C4-2B (cell line): ENCODE data around the gene COL2A1.

Experiments
- H3K27ac ChIP-seq: fragments of 450-650 bp; 2 replicates; pipeline ENCODE4 v1.5.1; 2017
- ZFX ChIP-seq: fragments of 450-650 bp; IDR thresholded peaks from 2 replicates; pipeline ENCODE4 v1.6.1; 2017
- TF ChIP-seq, protein P1 (sequence below): fragments of 450-650 bp; conservative IDR thresholded peaks from 2 replicates; pipeline ENCODE4 v1.5.1; 2017; ENCODE audit warnings: mild to moderate bottlenecking

Gene COL2A1

DNA sequence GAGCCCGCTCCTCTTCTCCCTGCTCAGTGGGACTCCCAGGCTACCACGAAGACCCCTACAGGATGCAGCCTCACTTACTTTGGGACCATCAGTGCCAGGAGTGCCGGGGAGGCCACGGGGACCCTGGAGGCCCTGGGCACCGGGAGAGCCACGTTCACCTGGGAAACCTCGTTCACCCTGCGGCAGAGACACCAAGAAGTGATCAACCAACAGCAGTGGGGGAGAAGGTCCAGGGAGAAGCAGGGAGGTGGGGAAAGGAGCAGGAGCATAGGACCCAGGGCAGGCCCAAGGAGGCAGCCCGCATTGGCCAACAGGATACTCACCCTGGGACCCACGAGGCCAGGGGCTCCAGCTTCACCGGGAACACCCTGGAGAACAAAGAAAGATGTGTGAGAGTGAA, 21.5 kb downstream of the COL2A1 start:
- TF ChIP-seq, protein P1, sequence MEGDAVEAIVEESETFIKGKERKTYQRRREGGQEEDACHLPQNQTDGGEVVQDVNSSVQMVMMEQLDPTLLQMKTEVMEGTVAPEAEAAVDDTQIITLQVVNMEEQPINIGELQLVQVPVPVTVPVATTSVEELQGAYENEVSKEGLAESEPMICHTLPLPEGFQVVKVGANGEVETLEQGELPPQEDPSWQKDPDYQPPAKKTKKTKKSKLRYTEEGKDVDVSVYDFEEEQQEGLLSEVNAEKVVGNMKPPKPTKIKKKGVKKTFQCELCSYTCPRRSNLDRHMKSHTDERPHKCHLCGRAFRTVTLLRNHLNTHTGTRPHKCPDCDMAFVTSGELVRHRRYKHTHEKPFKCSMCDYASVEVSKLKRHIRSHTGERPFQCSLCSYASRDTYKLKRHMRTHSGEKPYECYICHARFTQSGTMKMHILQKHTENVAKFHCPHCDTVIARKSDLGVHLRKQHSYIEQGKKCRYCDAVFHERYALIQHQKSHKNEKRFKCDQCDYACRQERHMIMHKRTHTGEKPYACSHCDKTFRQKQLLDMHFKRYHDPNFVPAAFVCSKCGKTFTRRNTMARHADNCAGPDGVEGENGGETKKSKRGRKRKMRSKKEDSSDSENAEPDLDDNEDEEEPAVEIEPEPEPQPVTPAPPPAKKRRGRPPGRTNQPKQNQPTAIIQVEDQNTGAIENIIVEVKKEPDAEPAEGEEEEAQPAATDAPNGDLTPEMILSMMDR, result no peak
- TF ChIP-seq ZFX, result no peak
- H3K27ac ChIP-seq, result no peak overlapping the region

DNA sequence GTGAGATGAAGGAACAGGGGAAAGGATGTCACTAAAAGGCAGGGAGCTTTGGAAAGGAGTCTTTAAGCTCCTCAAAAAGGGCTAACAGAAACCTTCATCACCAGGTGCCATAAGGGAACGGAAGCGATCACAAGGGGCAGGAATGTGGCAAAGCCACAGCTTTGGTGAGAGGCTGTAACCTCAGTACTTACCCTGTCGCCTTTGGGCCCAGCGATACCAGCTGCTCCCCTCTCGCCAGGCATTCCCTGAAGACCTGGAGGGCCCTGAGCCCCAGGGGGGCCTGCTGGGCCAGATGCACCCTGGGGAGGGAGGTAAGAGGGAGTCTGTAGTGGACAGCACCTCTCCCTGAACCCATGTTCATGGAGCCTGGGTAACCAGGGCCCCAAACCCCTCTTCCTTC, 22.0 kb downstream of the COL2A1 start:
- TF ChIP-seq ZFX, result no peak
- TF ChIP-seq, protein P1, result no peak
- H3K27ac ChIP-seq, result no peak overlapping the region

DNA sequence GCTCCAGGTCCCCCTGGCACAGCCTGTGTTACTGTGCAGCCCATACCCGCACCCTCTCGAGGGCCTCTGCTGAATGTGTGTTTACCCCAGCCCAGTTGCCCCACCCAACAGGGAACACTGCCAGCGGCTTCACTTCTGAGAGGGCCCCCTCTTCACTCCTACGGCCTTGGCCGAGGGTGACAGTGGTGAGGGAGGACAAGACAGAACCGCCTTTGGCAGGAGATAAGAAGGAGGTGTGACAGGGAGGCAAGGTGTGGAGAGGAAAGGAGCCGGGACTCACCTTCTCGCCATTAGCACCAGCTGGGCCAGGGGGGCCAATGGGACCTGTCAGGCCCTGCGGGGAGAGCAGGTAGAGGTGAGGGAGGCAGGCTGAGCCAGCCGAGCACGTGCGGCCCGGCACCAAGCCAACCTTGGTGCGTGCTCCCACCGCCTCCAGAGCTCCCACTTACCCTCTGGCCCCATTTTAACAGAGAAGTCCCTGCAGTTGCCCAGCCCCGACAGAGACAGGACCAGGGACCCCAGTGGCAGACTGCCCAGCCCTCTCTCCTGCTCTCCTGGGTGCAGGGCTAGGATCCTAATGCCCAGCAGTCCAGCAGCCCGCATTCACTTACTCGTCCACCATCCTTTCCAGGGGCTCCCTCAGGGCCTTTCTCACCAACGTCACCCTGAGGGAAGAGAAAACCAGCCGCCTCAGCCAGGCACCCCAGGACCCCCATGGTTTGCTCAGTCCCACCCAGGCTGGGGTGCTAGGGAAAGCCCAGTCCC, 22.6 kb downstream of the COL2A1 start:
- H3K27ac ChIP-seq, result no peak overlapping the region

DNA sequence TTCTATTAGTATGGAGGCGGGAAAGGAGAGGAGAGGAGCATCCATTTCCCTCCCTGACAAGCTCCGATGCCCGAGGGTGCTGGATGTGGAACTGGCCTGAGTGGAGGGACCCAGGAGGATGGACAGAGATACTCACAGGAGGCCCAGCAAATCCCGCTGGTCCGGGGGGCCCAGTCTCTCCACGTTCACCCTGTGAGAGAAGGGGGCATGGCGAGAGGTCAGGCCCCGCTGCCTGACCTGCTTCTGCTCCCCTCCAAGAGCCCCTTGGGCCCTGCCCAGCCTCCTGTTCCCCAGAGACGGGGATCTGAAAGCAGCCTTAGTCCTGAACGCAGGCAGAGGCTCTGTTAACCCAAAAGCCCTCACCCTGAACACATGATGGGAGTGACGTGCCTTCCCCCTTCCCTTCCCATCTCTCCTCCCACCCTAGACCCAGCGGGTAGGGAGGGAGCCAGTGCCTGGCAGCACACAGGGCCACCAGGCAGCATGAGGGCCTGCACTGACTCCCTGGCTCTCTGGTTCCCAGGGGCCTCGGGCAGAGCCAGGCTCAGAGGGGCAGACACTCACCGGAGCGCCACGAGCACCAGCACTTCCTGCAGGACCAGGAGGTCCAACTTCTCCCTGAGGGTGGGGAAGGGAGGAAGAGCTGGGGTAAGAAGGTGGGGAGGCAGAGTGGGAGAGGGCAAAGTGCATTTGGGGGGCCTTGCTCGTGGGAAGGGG, 23.3 kb downstream of the COL2A1 start:
- TF ChIP-seq, protein P1, result no peak
- no peak for TF ChIP-seq ZFX
- H3K27ac ChIP-seq, result no peak overlapping the region

More for the DNA sequence above, 22.6 kb downstream of the COL2A1 start:
- TF ChIP-seq, protein P1, result no peak
- no peak for TF ChIP-seq ZFX

DNA sequence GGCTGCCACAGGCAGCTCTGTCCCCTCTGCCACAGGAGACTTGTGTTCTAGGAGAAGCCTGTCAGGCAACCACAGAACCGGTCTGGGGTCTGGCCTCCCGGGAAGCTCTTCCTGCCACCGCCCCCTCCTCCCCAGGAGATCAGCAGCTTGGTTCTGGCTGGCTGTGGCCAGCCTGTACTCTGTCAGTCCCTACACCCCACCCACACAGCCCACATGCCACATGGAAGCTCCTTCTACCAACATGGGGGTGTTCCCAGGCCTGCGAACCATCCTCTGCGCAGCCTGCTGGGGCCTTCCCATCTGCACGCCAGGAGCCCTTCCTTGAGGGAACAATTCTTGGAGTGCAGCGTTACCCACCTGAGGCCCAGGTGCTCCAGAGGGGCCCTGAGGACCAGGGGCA, 24.1 kb downstream of the COL2A1 start:
- H3K27ac ChIP-seq, result no peak overlapping the region
- no peak for TF ChIP-seq ZFX
- TF ChIP-seq, protein P1, result no peak

DNA sequence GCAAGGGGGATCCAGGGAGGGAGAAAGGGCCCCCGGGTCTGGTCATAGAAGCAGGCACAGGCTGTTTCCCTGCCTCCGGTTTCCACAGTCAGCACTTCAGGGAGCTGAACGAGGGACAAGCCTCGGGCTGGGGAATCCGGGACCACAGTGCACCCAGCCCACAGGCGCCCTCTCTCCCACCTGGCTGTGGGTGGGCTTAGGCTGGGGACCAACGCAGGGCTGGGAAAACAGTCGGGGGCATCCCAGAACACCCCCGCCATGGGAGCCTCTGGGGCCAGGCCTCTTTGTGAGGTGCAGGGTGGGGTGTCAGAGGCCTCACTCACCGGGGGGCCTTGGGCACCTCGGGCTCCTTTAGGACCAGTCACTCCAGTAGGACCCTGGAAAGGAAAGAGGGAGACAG, 24.6 kb downstream of the COL2A1 start:
- no peak overlapping the region for H3K27ac ChIP-seq
- TF ChIP-seq, protein P1, result no peak
- TF ChIP-seq ZFX, result no peak

DNA sequence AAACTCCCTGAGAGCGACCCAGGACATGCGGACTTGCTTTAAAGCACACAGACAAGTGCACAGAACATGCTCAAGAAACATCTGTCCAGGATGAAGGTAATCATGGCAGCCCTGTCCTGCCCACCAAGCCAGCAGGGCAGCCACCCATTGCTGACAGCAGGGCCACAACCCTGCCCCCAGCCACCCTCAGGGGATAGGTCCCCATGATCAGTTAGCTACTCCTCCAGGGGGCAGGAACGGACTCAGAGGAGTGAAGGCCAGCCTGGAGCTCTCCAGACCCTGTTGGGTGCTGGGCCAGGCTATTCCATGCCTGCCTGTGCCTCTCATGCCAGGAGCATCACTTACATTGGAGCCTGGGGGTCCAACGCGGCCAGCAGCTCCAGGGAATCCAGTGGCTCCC, 25.1 kb downstream of the COL2A1 start:
- H3K27ac ChIP-seq, result no peak overlapping the region
- TF ChIP-seq, protein P1, result no peak
- TF ChIP-seq ZFX, result no peak
